SJCRH30 (cell line): ENCODE measurements around the gene PTPN20. TPM values are rescaled to one million over a fixed set of nuclear protein-coding genes. Genes with fewer than 3 reads are reported as not detected.

Experiments
- DNase-seq, 2 experiments: peaks; one replicate each; pipeline ENCODE4 v3.0.0-alpha.2; 2015 to 2020
- H3K27ac ChIP-seq: fragments of 250-450 bp; sonication (Bioruptor Pico); 2 replicates; pipeline ENCODE4 v1.5.1; 2020; ENCODE audit warnings: mild to moderate bottlenecking, moderate library complexity
- H3K27me3 ChIP-seq: fragments of 250-450 bp; sonication (Bioruptor Pico); 2 replicates; pipeline ENCODE4 v1.5.1; 2020; ENCODE audit warnings: mild to moderate bottlenecking, moderate library complexity
- H3K36me3 ChIP-seq: fragments of 250-450 bp; sonication (Bioruptor Pico); 2 replicates; pipeline ENCODE4 v1.5.1; 2020; ENCODE audit warnings: mild to moderate bottlenecking, moderate library complexity
- H3K4me1 ChIP-seq: fragments of 250-450 bp; sonication (Bioruptor Pico); 2 replicates; pipeline ENCODE4 v1.5.1; 2020; ENCODE audit warnings: mild to moderate bottlenecking, moderate library complexity
- H3K4me3 ChIP-seq: fragments of 250-450 bp; sonication (Bioruptor Pico); 2 replicates; pipeline ENCODE4 v1.5.1; 2020; ENCODE audit warnings: mild to moderate bottlenecking, moderate library complexity
- H3K9me3 ChIP-seq: fragments of 250-450 bp; sonication (Bioruptor Pico); replicated peaks from 2 replicates; pipeline ENCODE4 v1.5.1; 2020; ENCODE audit warnings: mild to moderate bottlenecking, moderate library complexity
- total RNA-seq: library from RNA; depleted of rRNA; stranded (reverse); fragments of >200 nt; shearing (Covaris generic); gene quantifications from 2 replicates; pipeline ENCODE4 v1.2.3, GENCODE V29; 2014

The PTPN20 gene
- total RNA-seq, 1 experiment from 2014 or later, result not detected

GRCh38 chr10:46999217-46999616 lies 88.0 kb downstream of the PTPN20 start:
- Histone ChIP-seq H3K4me1 (no peaks in the 10 kb centered on the region), H3K4me3 (no peak overlapping the region), H3K27ac (no peak overlapping the region), H3K9me3 (no peaks in the 10 kb centered on the region), H3K36me3 (no peaks in the 10 kb centered on the region), H3K27me3 (no peaks in the 10 kb centered on the region)
- DNase-seq, result no peak

- no peak overlapping the region for H3K27ac ChIP-seq
- H3K36me3 ChIP-seq, result no peaks in the 10 kb centered on the region
- no peaks in the 10 kb centered on the region for H3K9me3 ChIP-seq
- H3K4me1 ChIP-seq, result no peaks in the 10 kb centered on the region
- H3K27me3 ChIP-seq, result no peaks in the 10 kb centered on the region
- DNase-seq, result no peak
- H3K4me3 ChIP-seq, result no peak overlapping the region
These were observed 97.5 kb downstream of the PTPN20 start for GRCh38 chr10:47008769-47009168.

GRCh38 chr10:47009215-47009838 lies 98.1 kb downstream of the PTPN20 start:
- H3K9me3 ChIP-seq, result no peaks in the 10 kb centered on the region
- H3K36me3 ChIP-seq, result no peaks in the 10 kb centered on the region
- H3K4me1 ChIP-seq, result no peaks in the 10 kb centered on the region
- H3K27me3 ChIP-seq, result no peaks in the 10 kb centered on the region
- no peak for DNase-seq
- H3K4me3 ChIP-seq, result no peak overlapping the region
- no peak overlapping the region for H3K27ac ChIP-seq

GRCh38 chr10:47010036-47010435 lies 98.8 kb downstream of the PTPN20 start:
- Histone ChIP-seq H3K4me1 (no peaks in the 10 kb centered on the region), H3K9me3 (no peaks in the 10 kb centered on the region), H3K36me3 (no peaks in the 10 kb centered on the region), H3K27me3 (no peaks in the 10 kb centered on the region), H3K4me3 (no peak overlapping the region), H3K27ac (no peak overlapping the region)
- DNase-seq, result no peak

GRCh38 chr10:47012214-47012613 lies 101.0 kb downstream of the PTPN20 start:
- no peak overlapping the region for H3K27ac ChIP-seq
- H3K4me3 ChIP-seq, result no peak overlapping the region
- DNase-seq, result no peak
- no peaks in the 10 kb centered on the region for H3K4me1 ChIP-seq
- H3K36me3 ChIP-seq, result no peaks in the 10 kb centered on the region
- no peaks in the 10 kb centered on the region for H3K9me3 ChIP-seq
- H3K27me3 ChIP-seq, result no peaks in the 10 kb centered on the region

GRCh38 chr10:47013507-47014154 lies 102.4 kb downstream of the PTPN20 start:
- H3K27me3 ChIP-seq, result no peaks in the 10 kb centered on the region
- no peak overlapping the region for H3K27ac ChIP-seq
- H3K4me1 ChIP-seq, result no peaks in the 10 kb centered on the region
- H3K36me3 ChIP-seq, result no peaks in the 10 kb centered on the region
- no peak overlapping the region for H3K4me3 ChIP-seq
- H3K9me3 ChIP-seq, result no peaks in the 10 kb centered on the region
- DNase-seq, result no peak

GRCh38 chr10:47015404-47015803 lies 104.2 kb downstream of the PTPN20 start:
- H3K9me3 ChIP-seq, result no peaks in the 10 kb centered on the region
- no peaks in the 10 kb centered on the region for H3K27me3 ChIP-seq
- H3K4me3 ChIP-seq, result no peak overlapping the region
- no peaks in the 10 kb centered on the region for H3K36me3 ChIP-seq
- DNase-seq, result no peak
- no peaks in the 10 kb centered on the region for H3K4me1 ChIP-seq
- H3K27ac ChIP-seq, result no peak overlapping the region

GRCh38 chr10:47016564-47016963 lies 105.3 kb downstream of the PTPN20 start:
- no peak for DNase-seq
- Histone ChIP-seq H3K27ac (no peak overlapping the region), H3K4me3 (no peak overlapping the region), H3K4me1 (no peaks in the 10 kb centered on the region), H3K9me3 (no peaks in the 10 kb centered on the region), H3K27me3 (no peaks in the 10 kb centered on the region), H3K36me3 (no peaks in the 10 kb centered on the region)

- no peaks in the 10 kb centered on the region for H3K36me3 ChIP-seq
- no peak overlapping the region for H3K4me3 ChIP-seq
- no peak overlapping the region for H3K27ac ChIP-seq
- DNase-seq, result peak in 1 of 2 experiments; percentile 1
- no peaks in the 10 kb centered on the region for H3K9me3 ChIP-seq
- H3K4me1 ChIP-seq, result no peaks in the 10 kb centered on the region
- no peaks in the 10 kb centered on the region for H3K27me3 ChIP-seq
These were observed 107.0 kb downstream of the PTPN20 start for GRCh38 chr10:47018026-47018735.

GRCh38 chr10:47019155-47020145 lies 108.2 kb downstream of the PTPN20 start:
- Histone ChIP-seq H3K9me3 (no peaks in the 10 kb centered on the region), H3K4me3 (no peak overlapping the region), H3K27ac (no peak overlapping the region), H3K27me3 (no peaks in the 10 kb centered on the region), H3K4me1 (no peaks in the 10 kb centered on the region), H3K36me3 (no peaks in the 10 kb centered on the region)
- peak in 1 of 2 experiments; percentile 4 for DNase-seq

- no peaks in the 10 kb centered on the region for H3K36me3 ChIP-seq
- H3K4me1 ChIP-seq, result no peaks in the 10 kb centered on the region
- no peaks in the 10 kb centered on the region for H3K27me3 ChIP-seq
- no peak overlapping the region for H3K4me3 ChIP-seq
- DNase-seq, result no peak
- no peak overlapping the region for H3K27ac ChIP-seq
- no peaks in the 10 kb centered on the region for H3K9me3 ChIP-seq
These were observed 109.2 kb downstream of the PTPN20 start for GRCh38 chr10:47020471-47020870.

- Histone ChIP-seq H3K4me3 (no peak overlapping the region), H3K27ac (no peak overlapping the region), H3K4me1 (no peaks in the 10 kb centered on the region), H3K36me3 (no peaks in the 10 kb centered on the region), H3K9me3 (no peaks in the 10 kb centered on the region), H3K27me3 (no peaks in the 10 kb centered on the region)
- DNase-seq, result no peak
These were observed 110.6 kb downstream of the PTPN20 start for GRCh38 chr10:47021850-47022249.

- Histone ChIP-seq H3K4me1 (no peaks in the 10 kb centered on the region), H3K4me3 (no peak overlapping the region), H3K27ac (no peak overlapping the region), H3K9me3 (no peaks in the 10 kb centered on the region), H3K27me3 (no peaks in the 10 kb centered on the region), H3K36me3 (no peaks in the 10 kb centered on the region)
- no peak for DNase-seq
These were observed 111.3 kb downstream of the PTPN20 start for GRCh38 chr10:47022311-47023131.
